Measurements from ENCODE around the gene SSR3. TPM values are rescaled to one million over a fixed set of nuclear protein-coding genes. Genes with fewer than 3 reads are reported as not detected.

The SSR3 gene
- total RNA-seq, 4 donors from 2014 or later: 50.9 to 91.5 (median 65.3) TPM

DNA sequence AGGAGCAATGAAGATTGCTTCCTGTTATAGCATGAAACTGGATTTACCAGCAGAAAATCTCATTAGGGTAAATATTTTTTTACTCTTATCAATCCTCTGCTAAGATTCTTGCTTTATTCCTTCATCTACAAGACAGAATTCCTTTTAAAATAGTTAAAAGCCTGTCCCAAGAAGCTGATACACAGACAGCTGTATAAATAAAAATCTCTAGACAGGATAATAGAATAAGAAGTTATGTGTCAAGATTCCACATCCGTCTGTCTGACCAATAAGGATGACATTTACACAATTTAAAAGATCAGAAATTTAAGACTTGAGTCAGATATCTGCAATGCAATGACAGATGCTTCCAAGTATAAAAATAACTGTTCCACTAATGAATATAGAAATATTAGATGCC, 57.6 kb downstream of the SSR3 start:
- in situ Hi-C loops (cut with MboI; ENCODE audit: low sequenced_read_pairs in 4 of 4) (no loop called here), intact Hi-C loops (cut with DNase I; ENCODE audit: low total_unique reads) (no loop called here)
- Histone ChIP-seq H3K36me3 (no peaks in the 10 kb centered on the region), H3K4me1 (no peaks in the 10 kb centered on the region), H3K9me3 (no peaks in the 10 kb centered on the region), H3K4me3 (no peak overlapping the region), H3K27me3 (no peaks in the 10 kb centered on the region), H3K27ac (no peak overlapping the region)
- ATAC-seq (no peak), DNase-seq (no peak)
- no peak for TF ChIP-seq POLR2A (IDR thresholded peaks at IDR 0.05)
- TF ChIP-seq CTCF (IDR thresholded peaks at IDR 0.05 in 4 of 5, conservative IDR thresholded peaks at IDR 0.05 in 1 of 5): no peak

GRCh38 chr3:156495816-156496215, 59.1 kb downstream of the SSR3 start:
- Histone ChIP-seq H3K36me3 (no peaks in the 10 kb centered on the region), H3K27ac (no peak overlapping the region), H3K4me3 (no peak overlapping the region), H3K4me1 (no peaks in the 10 kb centered on the region), H3K9me3 (no peaks in the 10 kb centered on the region), H3K27me3 (no peaks in the 10 kb centered on the region)
- intact Hi-C loops (cut with DNase I; ENCODE audit: low total_unique reads): no loop called here
- ATAC-seq (no peak), DNase-seq (no peak)
- in situ Hi-C loops (cut with MboI; ENCODE audit: low sequenced_read_pairs in 4 of 4): no loop called here
- TF ChIP-seq POLR2A (IDR thresholded peaks at IDR 0.05): no peak
- no peak for TF ChIP-seq CTCF (IDR thresholded peaks at IDR 0.05 in 4 of 5, conservative IDR thresholded peaks at IDR 0.05 in 1 of 5)

- Histone ChIP-seq H3K4me3 (no peak overlapping the region), H3K27me3 (no peaks in the 10 kb centered on the region), H3K9me3 (no peaks in the 10 kb centered on the region), H3K27ac (no peak overlapping the region), H3K4me1 (no peaks in the 10 kb centered on the region), H3K36me3 (no peaks in the 10 kb centered on the region)
- intact Hi-C loops (cut with DNase I; ENCODE audit: low total_unique reads): no loop called here
- DNase-seq (no peak), ATAC-seq (no peak)
- no peak for TF ChIP-seq POLR2A (IDR thresholded peaks at IDR 0.05)
- no peak for TF ChIP-seq CTCF (IDR thresholded peaks at IDR 0.05 in 4 of 5, conservative IDR thresholded peaks at IDR 0.05 in 1 of 5)
- in situ Hi-C loops (cut with MboI; ENCODE audit: low sequenced_read_pairs in 4 of 4): no loop called here
Measured at GRCh38 chr3:156493887-156494286, 61.0 kb downstream of the SSR3 start.

GRCh38 chr3:156492801-156493261, 62.1 kb downstream of the SSR3 start:
- in situ Hi-C loops (cut with MboI; ENCODE audit: low sequenced_read_pairs in 4 of 4): no loop called here
- no peaks in the 10 kb centered on the region for H3K27me3 ChIP-seq
- intact Hi-C loops (cut with DNase I; ENCODE audit: low total_unique reads): no loop called here
- no peaks in the 10 kb centered on the region for H3K36me3 ChIP-seq
- DNase-seq: no peak
- ATAC-seq: no peak
- no peak overlapping the region for H3K27ac ChIP-seq
- H3K9me3 ChIP-seq: no peaks in the 10 kb centered on the region
- H3K4me1 ChIP-seq: no peaks in the 10 kb centered on the region
- TF ChIP-seq CTCF (IDR thresholded peaks at IDR 0.05 in 4 of 5, conservative IDR thresholded peaks at IDR 0.05 in 1 of 5): no peak
- TF ChIP-seq POLR2A (IDR thresholded peaks at IDR 0.05): no peak
- no peak overlapping the region for H3K4me3 ChIP-seq

GRCh38 chr3:156491192-156491591, 63.7 kb downstream of the SSR3 start:
- Histone ChIP-seq H3K36me3 (no peaks in the 10 kb centered on the region), H3K4me3 (no peak overlapping the region), H3K9me3 (no peaks in the 10 kb centered on the region), H3K4me1 (no peaks in the 10 kb centered on the region), H3K27ac (no peak overlapping the region), H3K27me3 (no peaks in the 10 kb centered on the region)
- intact Hi-C loops (cut with DNase I; ENCODE audit: low total_unique reads) (no loop called here), in situ Hi-C loops (cut with MboI; ENCODE audit: low sequenced_read_pairs in 4 of 4) (no loop called here)
- TF ChIP-seq CTCF (IDR thresholded peaks at IDR 0.05 in 4 of 5, conservative IDR thresholded peaks at IDR 0.05 in 1 of 5): no peak
- no peak for TF ChIP-seq POLR2A (IDR thresholded peaks at IDR 0.05)
- no peak for ATAC-seq
- no peak for DNase-seq
